ENCODE measurements around the gene CYB5R3.

GRCh38 chr22:42603427-42603826, 45.8 kb downstream of the CYB5R3 start:
- no peak for TF ChIP-seq CTCF (IDR thresholded peaks at IDR 0.05)
- TF ChIP-seq POLR2A (IDR thresholded peaks at IDR 0.05): no peak
